SH-SY5Y (cell line): ENCODE results near the gene CENPA.

Experiments used
- GATA2 ChIP-seq: IDR thresholded peaks from 2 replicates; pipeline ENCODE4 v1.6.1; 2011; ENCODE audit warnings: mild to moderate bottlenecking, low read depth, low read length
- GATA3 ChIP-seq: IDR thresholded peaks from 2 replicates; pipeline ENCODE4 v1.6.1; 2011; ENCODE audit warnings: low read depth, mild to moderate bottlenecking, low read length, moderate library complexity

GRCh38 chr2:26838121-26838906 is 52.5 kb downstream of the CENPA start:
- TF ChIP-seq GATA2, result no peak
- TF ChIP-seq GATA3, result no peak
